NB4 (cell line): ENCODE results near the gene KIF1A.

Source experiments
- MYC ChIP-seq: IDR thresholded peaks from 2 replicates; pipeline ENCODE4 v1.6.1; 2011; ENCODE audit warnings: low read depth, low read length
- POLR2A ChIP-seq: IDR thresholded peaks from 2 replicates; pipeline ENCODE4 v1.6.1; 2011; ENCODE audit warnings: mild to moderate bottlenecking; ENCODE audit not compliant: insufficient read length; ENCODE audit errors: extremely low read depth
- TF ChIP-seq, protein P1 (sequence below): IDR thresholded peaks from one replicate; pipeline ENCODE4 v1.5.1; 2012; ENCODE audit warnings: low read depth, low read length
- TF ChIP-seq, protein P2 (sequence below): IDR thresholded peaks from 2 replicates; pipeline ENCODE4 v1.6.1; 2011; ENCODE audit warnings: low read depth, low read length

DNA sequence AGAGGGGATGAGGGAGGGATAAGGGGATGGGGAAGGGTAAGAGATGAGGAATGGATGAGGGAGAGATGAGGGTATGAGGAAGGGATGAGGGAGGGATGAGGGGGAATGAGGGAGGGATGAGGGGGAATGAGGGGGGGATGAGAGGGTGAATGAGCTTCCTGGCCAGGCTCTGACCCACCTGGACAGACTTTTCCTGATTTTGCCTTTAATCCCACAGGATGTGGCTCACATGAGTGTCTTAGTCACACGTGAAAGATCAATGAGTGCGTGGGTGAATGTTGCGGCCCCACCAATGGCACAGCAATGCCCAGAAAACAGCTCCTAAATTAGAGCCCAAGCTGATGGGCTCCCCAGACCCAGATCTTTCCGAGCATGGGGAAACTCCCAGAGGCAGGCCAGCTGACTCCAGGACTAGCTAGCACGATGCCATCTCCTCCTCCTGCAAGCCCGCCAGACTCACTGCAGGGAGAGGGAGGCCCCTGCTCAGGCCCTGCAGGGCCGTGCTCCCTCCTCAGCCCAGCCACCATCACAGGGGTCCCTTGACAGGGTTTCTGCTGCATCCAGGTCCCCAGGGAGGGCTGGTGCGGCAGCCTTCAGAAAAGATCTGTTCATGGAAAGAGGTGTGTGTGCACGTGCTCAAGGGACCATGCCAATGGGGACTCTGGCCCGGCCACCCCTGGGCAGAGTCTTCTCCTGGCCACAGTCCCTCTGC lies 87.0 kb downstream of the KIF1A start:
- TF ChIP-seq, protein P1, sequence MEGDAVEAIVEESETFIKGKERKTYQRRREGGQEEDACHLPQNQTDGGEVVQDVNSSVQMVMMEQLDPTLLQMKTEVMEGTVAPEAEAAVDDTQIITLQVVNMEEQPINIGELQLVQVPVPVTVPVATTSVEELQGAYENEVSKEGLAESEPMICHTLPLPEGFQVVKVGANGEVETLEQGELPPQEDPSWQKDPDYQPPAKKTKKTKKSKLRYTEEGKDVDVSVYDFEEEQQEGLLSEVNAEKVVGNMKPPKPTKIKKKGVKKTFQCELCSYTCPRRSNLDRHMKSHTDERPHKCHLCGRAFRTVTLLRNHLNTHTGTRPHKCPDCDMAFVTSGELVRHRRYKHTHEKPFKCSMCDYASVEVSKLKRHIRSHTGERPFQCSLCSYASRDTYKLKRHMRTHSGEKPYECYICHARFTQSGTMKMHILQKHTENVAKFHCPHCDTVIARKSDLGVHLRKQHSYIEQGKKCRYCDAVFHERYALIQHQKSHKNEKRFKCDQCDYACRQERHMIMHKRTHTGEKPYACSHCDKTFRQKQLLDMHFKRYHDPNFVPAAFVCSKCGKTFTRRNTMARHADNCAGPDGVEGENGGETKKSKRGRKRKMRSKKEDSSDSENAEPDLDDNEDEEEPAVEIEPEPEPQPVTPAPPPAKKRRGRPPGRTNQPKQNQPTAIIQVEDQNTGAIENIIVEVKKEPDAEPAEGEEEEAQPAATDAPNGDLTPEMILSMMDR: no peak
- TF ChIP-seq POLR2A (no peak), MYC (no peak)
- TF ChIP-seq, protein P2, sequence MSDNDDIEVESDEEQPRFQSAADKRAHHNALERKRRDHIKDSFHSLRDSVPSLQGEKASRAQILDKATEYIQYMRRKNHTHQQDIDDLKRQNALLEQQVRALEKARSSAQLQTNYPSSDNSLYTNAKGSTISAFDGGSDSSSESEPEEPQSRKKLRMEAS: no peak
